ENCODE results near the gene TM9SF2. TPM values are rescaled to one million over a fixed set of nuclear protein-coding genes. Genes with fewer than 3 reads are reported as not detected.
A peak's percentile ranks its signal among the peaks of the same experiment; 100 is the strongest.

Gene TM9SF2
- total RNA-seq, 2 experiments from 2014 or later = 67.2 to 72.0 TPM

GRCh38 chr13:99496184-99497142 is 4.8 kb upstream of the TM9SF2 start:
- CTCF ChIA-PET = interaction anchor here (0.6 to 1.3 kb wide), 5 partner anchors 9 to 227 kb away, joined by 3 to 5 read pairs (median 4); no protein-coding TSS in a partner anchor
- peak; percentile 90 for DNase-seq
- H3K4me1 Mint-ChIP-seq (ENCODE audit: low read depth) = peaks cover 51% of the 10 kb centered on the region
- H3K27ac Mint-ChIP-seq = peak overlapping the region; percentile 96
- H3K9me3 Mint-ChIP-seq = peaks cover 8% of the 10 kb centered on the region
- H3K4me3 Mint-ChIP-seq = peak overlapping the region; percentile 88
- POLR2A ChIA-PET = interaction anchor here (0.9 kb wide), 1 partner anchor 61 kb away, joined by 3 read pairs; no protein-coding TSS in a partner anchor
- no peaks in the 10 kb centered on the region for H3K27me3 Mint-ChIP-seq
- H3K36me3 Mint-ChIP-seq = peaks cover 10% of the 10 kb centered on the region
- intact Hi-C loops (cut with micrococcal nuclease) = loop anchor here (1.0 to 5.0 kb wide), 10 partner anchors 32 to 919 kb away; partner anchors contain the start of genes GPR183, STK24 and UBAC2

- peak; percentile 99 for DNase-seq
- CTCF ChIA-PET = interaction anchor here (0.6 to 8.0 kb wide), 3 partner anchors 49 to 159 kb away, joined by 3 to 44 read pairs (median 4); no protein-coding TSS in a partner anchor
- peak overlapping the region; percentile 96 for H3K27ac Mint-ChIP-seq
- H3K9me3 Mint-ChIP-seq = no peaks in the 10 kb centered on the region
- H3K27me3 Mint-ChIP-seq = no peaks in the 10 kb centered on the region
- POLR2A ChIA-PET = no interaction called here
- H3K4me1 Mint-ChIP-seq (ENCODE audit: low read depth) = peaks cover 63% of the 10 kb centered on the region
- intact Hi-C loops (cut with micrococcal nuclease) = loop anchor here (1.0 to 5.0 kb wide), 7 partner anchors 50 to 921 kb away; partner anchors contain the start of genes CLYBL, GPR183 and STK24
- peak overlapping the region; percentile 79 for H3K4me3 Mint-ChIP-seq
- H3K36me3 Mint-ChIP-seq = peaks cover 13% of the 10 kb centered on the region
Observed at GRCh38 chr13:99498171-99499161, 2.8 kb upstream of the TM9SF2 start.

- Mint-ChIP-seq H3K36me3 (peaks cover 15% of the 10 kb centered on the region), H3K4me3 (peak overlapping the region; percentile 88), H3K9me3 (no peaks in the 10 kb centered on the region), H3K4me1 (ENCODE audit: low read depth) (peaks cover 65% of the 10 kb centered on the region), H3K27me3 (no peaks in the 10 kb centered on the region), H3K27ac (peak overlapping the region; percentile 88)
- no peak for DNase-seq
- ChIA-PET POLR2A (interaction anchor here (0.9 to 1.5 kb wide), 4 partner anchors 33 to 194 kb away, joined by 3 to 4 read pairs (median 4); partner anchors contain the start of gene GPR183), CTCF (interaction anchor here (0.7 to 8.0 kb wide), 5 partner anchors 58 to 232 kb away, joined by 3 to 58 read pairs (median 8); no protein-coding TSS in a partner anchor)
- intact Hi-C loops (cut with micrococcal nuclease) = loop anchor here (2.0 to 5.0 kb wide), 2 partner anchors 114 to 284 kb away; no protein-coding TSS in a partner anchor
Observed at GRCh38 chr13:99500839-99501183, 461 bp upstream of the TM9SF2 start.

DNA sequence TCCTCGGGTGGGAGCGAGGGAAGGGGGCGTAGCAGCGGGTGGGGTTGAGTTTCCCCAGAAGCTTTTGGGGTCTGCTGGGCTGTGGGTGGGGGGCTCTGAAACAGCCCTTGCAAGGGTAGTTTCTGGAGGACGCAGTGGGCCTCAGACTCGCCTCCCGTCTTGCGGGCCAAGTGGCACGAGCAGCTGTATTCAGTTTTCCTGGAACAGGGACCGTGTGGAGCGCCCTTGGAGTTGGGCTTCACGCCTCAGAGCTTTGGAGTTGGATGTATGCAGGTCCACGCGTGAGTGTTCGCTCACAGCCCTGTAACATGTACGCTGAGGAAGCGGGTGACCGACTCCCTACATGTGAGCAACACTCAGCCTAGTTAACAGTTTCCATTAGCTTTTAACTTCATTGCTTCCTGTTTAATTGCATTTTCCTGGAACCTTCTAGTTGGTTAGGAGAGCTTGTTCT is 603 bp downstream of the TM9SF2 start:
- peaks cover 68% of the 10 kb centered on the region for H3K4me1 Mint-ChIP-seq (ENCODE audit: low read depth)
- H3K4me3 Mint-ChIP-seq = peak overlapping the region; percentile 88
- peaks cover 15% of the 10 kb centered on the region for H3K36me3 Mint-ChIP-seq
- peak; percentile 50 for DNase-seq
- no peaks in the 10 kb centered on the region for H3K27me3 Mint-ChIP-seq
- POLR2A ChIA-PET = interaction anchor here (0.7 to 1.0 kb wide), 2 partner anchors 205 to 300 kb away, joined by 3 to 4 read pairs; no protein-coding TSS in a partner anchor
- no peaks in the 10 kb centered on the region for H3K9me3 Mint-ChIP-seq
- CTCF ChIA-PET = interaction anchor here (0.6 to 8.0 kb wide), 8 partner anchors 53 to 325 kb away, joined by 3 to 58 read pairs (median 5); no protein-coding TSS in a partner anchor
- intact Hi-C loops (cut with micrococcal nuclease) = loop anchor here (2.0 to 5.0 kb wide), 2 partner anchors 115 to 285 kb away; no protein-coding TSS in a partner anchor
- H3K27ac Mint-ChIP-seq = peak overlapping the region; percentile 88

GRCh38 chr13:99505814-99506269 is 4.6 kb downstream of the TM9SF2 start:
- intact Hi-C loops (cut with micrococcal nuclease) = loop anchor here (1.0 kb wide), 1 partner anchor 64 kb away; no protein-coding TSS in a partner anchor
- ChIA-PET POLR2A (interaction anchor here (0.6 kb wide), 1 partner anchor 17 kb away, joined by 3 read pairs; no protein-coding TSS in a partner anchor), CTCF (interaction anchor here (0.7 to 8.0 kb wide), 22 partner anchors 10 to 352 kb away, joined by 3 to 58 read pairs (median 4); partner anchors contain the start of gene CLYBL)
- H3K36me3 Mint-ChIP-seq = peaks cover 42% of the 10 kb centered on the region
- H3K27ac Mint-ChIP-seq = no peak overlapping the region
- H3K27me3 Mint-ChIP-seq = no peaks in the 10 kb centered on the region
- H3K4me3 Mint-ChIP-seq = peak overlapping the region; percentile 25
- H3K9me3 Mint-ChIP-seq = peaks cover 19% of the 10 kb centered on the region
- peaks cover 67% of the 10 kb centered on the region for H3K4me1 Mint-ChIP-seq (ENCODE audit: low read depth)
- DNase-seq = no peak

DNA sequence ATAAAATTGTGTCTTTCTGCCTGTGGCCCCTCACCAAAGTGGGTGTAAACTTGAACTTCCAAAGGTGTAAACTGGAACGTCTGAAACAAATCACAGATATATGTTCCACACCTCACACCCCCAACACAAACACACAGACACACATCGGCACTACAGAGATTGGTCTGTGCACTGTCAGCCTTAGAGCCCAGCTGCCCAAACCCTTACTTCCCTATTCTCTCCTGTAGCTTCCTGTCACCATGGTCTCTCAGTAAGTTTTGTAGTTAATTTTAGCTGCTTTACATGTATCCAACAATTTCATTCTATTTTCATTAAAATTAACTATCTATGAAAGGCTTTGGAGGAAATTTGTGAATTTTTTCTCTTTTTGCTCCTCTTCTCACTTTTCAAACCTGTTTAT is 5.4 kb downstream of the TM9SF2 start:
- CTCF ChIA-PET = interaction anchor here (0.6 to 8.0 kb wide), 12 partner anchors 10 to 119 kb away, joined by 3 to 58 read pairs (median 4); no protein-coding TSS in a partner anchor
- intact Hi-C loops (cut with micrococcal nuclease) = loop anchor here (1.0 kb wide), 1 partner anchor 64 kb away; no protein-coding TSS in a partner anchor

DNA sequence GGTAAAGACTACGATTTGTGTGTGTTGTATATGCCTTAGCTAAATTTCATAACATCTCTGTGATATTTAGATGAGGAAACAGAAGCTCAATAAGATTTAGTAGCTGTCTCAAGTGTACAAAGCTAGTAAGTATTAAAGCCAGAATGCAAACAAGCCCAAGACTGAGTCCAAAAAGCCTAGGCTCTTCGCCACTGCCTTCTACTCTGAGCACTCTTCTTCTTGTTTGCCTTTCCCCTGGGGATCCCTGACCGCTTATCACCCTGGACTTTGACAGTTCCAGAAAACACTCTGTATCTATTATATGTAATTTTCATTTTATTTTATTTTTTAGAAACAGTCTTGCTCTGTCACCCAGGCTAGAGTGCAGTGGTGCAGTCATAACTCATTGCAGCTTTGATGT is 5.8 kb downstream of the TM9SF2 start:
- Mint-ChIP-seq H3K9me3 (peaks cover 19% of the 10 kb centered on the region), H3K4me1 (ENCODE audit: low read depth) (peaks cover 77% of the 10 kb centered on the region), H3K4me3 (no peak overlapping the region), H3K27ac (no peak overlapping the region), H3K27me3 (no peaks in the 10 kb centered on the region), H3K36me3 (peaks cover 39% of the 10 kb centered on the region)
- ChIA-PET POLR2A (no interaction called here), CTCF (interaction anchor here (0.6 to 8.0 kb wide), 11 partner anchors 9 to 67 kb away, joined by 3 to 58 read pairs (median 3); no protein-coding TSS in a partner anchor)
- intact Hi-C loops (cut with micrococcal nuclease) = no loop called here
- no peak for DNase-seq

More for the DNA sequence above, 5.4 kb downstream of the TM9SF2 start:
- Mint-ChIP-seq H3K4me1 (ENCODE audit: low read depth) (peaks cover 74% of the 10 kb centered on the region), H3K4me3 (no peak overlapping the region), H3K9me3 (peaks cover 19% of the 10 kb centered on the region), H3K27me3 (no peaks in the 10 kb centered on the region), H3K27ac (no peak overlapping the region), H3K36me3 (peaks cover 39% of the 10 kb centered on the region)
- POLR2A ChIA-PET = no interaction called here
- no peak for DNase-seq

DNA sequence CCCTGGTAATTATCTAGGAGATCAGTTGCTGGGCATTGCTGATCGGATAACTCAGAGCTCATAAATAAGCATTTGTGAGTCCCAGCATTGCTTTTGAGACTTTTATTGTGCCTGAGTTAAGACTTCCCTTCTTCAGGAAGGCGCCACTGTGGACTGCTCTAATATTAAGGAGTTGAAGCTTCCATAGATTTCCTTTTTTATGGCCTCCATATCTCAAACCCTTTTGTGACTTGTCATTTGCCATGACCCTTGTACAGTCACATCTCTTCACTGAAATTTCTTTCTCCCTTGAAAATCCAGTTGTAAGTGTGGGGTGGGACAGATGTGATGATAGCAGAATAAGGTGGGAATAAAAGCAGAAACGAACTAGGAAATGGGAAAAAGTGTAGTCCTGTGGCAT is 6.3 kb downstream of the TM9SF2 start:
- no peak for DNase-seq
- no peak overlapping the region for H3K27ac Mint-ChIP-seq
- intact Hi-C loops (cut with micrococcal nuclease) = no loop called here
- H3K4me1 Mint-ChIP-seq (ENCODE audit: low read depth) = peaks cover 77% of the 10 kb centered on the region
- H3K4me3 Mint-ChIP-seq = no peak overlapping the region
- ChIA-PET POLR2A (no interaction called here), CTCF (interaction anchor here (0.6 to 8.0 kb wide), 7 partner anchors 9 to 67 kb away, joined by 3 to 58 read pairs (median 3); no protein-coding TSS in a partner anchor)
- peaks cover 35% of the 10 kb centered on the region for H3K36me3 Mint-ChIP-seq
- H3K9me3 Mint-ChIP-seq = peaks cover 19% of the 10 kb centered on the region
- no peaks in the 10 kb centered on the region for H3K27me3 Mint-ChIP-seq

DNA sequence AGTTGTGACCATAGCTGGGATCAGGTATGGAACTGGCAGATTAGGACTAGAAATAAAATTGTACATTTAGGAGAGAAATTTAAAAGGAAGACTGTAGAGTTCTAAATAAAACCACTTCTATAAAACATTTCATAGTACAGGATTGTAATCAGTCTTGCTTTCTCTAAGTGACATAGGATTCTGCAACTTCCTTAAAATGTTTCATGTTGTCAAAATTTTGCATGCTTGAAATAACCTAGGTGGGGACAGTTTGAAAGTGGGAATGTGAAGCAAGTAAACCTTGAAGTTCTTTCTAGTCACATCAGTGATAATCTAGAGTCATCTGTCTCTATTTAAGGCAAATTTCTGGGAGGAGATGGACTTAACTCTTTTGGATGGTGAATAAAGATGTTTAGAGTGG is 6.7 kb downstream of the TM9SF2 start:
- DNase-seq = no peak
- POLR2A ChIA-PET = no interaction called here
- H3K4me1 Mint-ChIP-seq (ENCODE audit: low read depth) = peaks cover 79% of the 10 kb centered on the region
- intact Hi-C loops (cut with micrococcal nuclease) = no loop called here
- CTCF ChIA-PET = interaction anchor here (0.7 to 8.0 kb wide), 5 partner anchors 8 to 72 kb away, joined by 3 to 58 read pairs (median 3); no protein-coding TSS in a partner anchor
- no peak overlapping the region for H3K27ac Mint-ChIP-seq
- H3K36me3 Mint-ChIP-seq = peaks cover 35% of the 10 kb centered on the region
- H3K4me3 Mint-ChIP-seq = no peak overlapping the region
- no peaks in the 10 kb centered on the region for H3K27me3 Mint-ChIP-seq
- H3K9me3 Mint-ChIP-seq = peaks cover 19% of the 10 kb centered on the region

DNA sequence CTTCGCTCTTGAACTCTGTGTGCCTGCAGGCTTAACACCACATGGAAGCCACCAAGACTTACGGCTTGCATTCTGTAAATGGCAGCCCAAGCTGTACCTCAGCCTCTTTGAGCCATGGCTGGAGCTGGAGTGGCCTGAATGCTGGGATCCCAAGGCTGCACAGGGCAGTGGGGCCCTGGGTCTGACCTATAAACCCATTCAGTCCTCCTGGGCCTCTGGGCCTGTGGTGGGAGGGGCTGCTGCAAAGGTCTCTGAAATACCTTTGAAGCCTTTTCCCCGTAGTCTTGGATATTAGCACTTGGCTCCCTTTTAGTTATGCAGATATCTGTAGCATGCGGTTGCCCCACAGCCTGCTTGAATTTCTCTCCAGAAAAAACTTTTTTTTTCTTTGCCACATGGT is 8.2 kb downstream of the TM9SF2 start:
- no peaks in the 10 kb centered on the region for H3K27me3 Mint-ChIP-seq
- H3K36me3 Mint-ChIP-seq = peaks cover 31% of the 10 kb centered on the region
- H3K9me3 Mint-ChIP-seq = peaks cover 19% of the 10 kb centered on the region
- no peak overlapping the region for H3K27ac Mint-ChIP-seq
- H3K4me3 Mint-ChIP-seq = no peak overlapping the region
- CTCF ChIA-PET = no interaction called here
- POLR2A ChIA-PET = no interaction called here
- peaks cover 71% of the 10 kb centered on the region for H3K4me1 Mint-ChIP-seq (ENCODE audit: low read depth)
- intact Hi-C loops (cut with micrococcal nuclease) = no loop called here
- DNase-seq = no peak

Measured in activated CD4-positive, alpha-beta memory T cell treated with anti-CD3 and anti-CD28 coated beads for 36 hours (primary cell).